ENCODE measurements around the gene LYZL1. TPM values are rescaled to one million over a fixed set of nuclear protein-coding genes. Genes with fewer than 3 reads are reported as not detected.

LYZL1 gene
- total RNA-seq, 1 experiment from 2014 or later, result not detected

DNA sequence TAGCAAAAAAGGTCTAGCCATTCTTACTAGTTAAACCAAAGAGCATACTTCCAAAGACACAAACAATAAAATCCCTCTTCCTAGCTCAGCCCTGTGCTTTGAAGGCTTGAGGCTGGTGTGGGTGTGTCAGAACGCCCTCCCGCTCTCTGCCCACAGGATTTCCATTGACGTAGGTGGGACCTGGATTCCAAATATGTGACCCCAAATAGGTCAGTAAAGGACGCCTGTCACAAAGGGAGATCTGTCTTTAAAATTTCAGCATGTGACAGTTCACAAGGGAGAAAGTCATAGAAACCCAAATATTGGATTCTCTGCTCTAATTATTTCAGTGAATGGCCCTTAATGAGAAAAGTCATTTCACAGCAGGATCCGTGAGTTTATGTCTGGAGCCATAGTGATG lies 39.9 kb upstream of the LYZL1 start:
- Histone ChIP-seq H3K36me3 (ENCODE audit: low read depth) (no peaks in the 10 kb centered on the region), H3K27ac (no peak overlapping the region), H3F3A (ENCODE audit: insufficient read depth, low read depth) (no peaks in the 10 kb centered on the region), H2AFZ (no peak overlapping the region), H3K9me3 (ENCODE audit: insufficient read depth, low read depth) (no peaks in the 10 kb centered on the region), H3K27me3 (ENCODE audit: insufficient read depth, low read depth) (no peaks in the 10 kb centered on the region), H3K9me2 (ENCODE audit: insufficient read depth) (no peaks in the 10 kb centered on the region), H3K79me2 (ENCODE audit: low read depth) (no peaks in the 10 kb centered on the region), H3K4me3 (no peak overlapping the region), H3K4me2 (no peak overlapping the region), H3K4me1 (replicated peaks; ENCODE audit: insufficient read depth) (peaks cover 8% of the 10 kb centered on the region; the same call in 1 of the 2 replicates), H4K20me1 (ENCODE audit: insufficient read depth) (no peaks in the 10 kb centered on the region)
- ChIA-PET CTCF (no interaction called here), POLR2A (ENCODE audit: unreplicated experiment) (no interaction called here)
- no peak for DNase-seq
- BruUV-seq (replicated peaks), result no TSS peak
- intact Hi-C loops (cut with micrococcal nuclease; ENCODE audit: unreplicated experiment), result no loop called here
- TF ChIP-seq EZH2 (IDR thresholded peaks at IDR 0.05; ENCODE audit: low read depth) (no peak), CTCF (conservative IDR thresholded peaks at IDR 0.05) (no peak)

- Histone ChIP-seq H4K20me1 (ENCODE audit: insufficient read depth) (no peaks in the 10 kb centered on the region), H3K4me2 (no peak overlapping the region), H3K36me3 (ENCODE audit: low read depth) (no peaks in the 10 kb centered on the region), H3K4me1 (replicated peaks; ENCODE audit: insufficient read depth) (peaks cover 19% of the 10 kb centered on the region), H3F3A (ENCODE audit: insufficient read depth, low read depth) (no peaks in the 10 kb centered on the region), H2AFZ (no peak overlapping the region), H3K4me3 (no peak overlapping the region), H3K9me2 (ENCODE audit: insufficient read depth) (no peaks in the 10 kb centered on the region), H3K9me3 (ENCODE audit: insufficient read depth, low read depth) (no peaks in the 10 kb centered on the region), H3K27ac (no peak overlapping the region), H3K27me3 (ENCODE audit: insufficient read depth, low read depth) (no peaks in the 10 kb centered on the region), H3K79me2 (ENCODE audit: low read depth) (no peaks in the 10 kb centered on the region)
- intact Hi-C loops (cut with micrococcal nuclease; ENCODE audit: unreplicated experiment), result no loop called here
- ChIA-PET CTCF (no interaction called here), POLR2A (ENCODE audit: unreplicated experiment) (no interaction called here)
- TF ChIP-seq EZH2 (IDR thresholded peaks at IDR 0.05; ENCODE audit: low read depth) (no peak), CTCF (conservative IDR thresholded peaks at IDR 0.05) (no peak)
- DNase-seq, result no peak
- no TSS peak for BruUV-seq (replicated peaks)
These were observed 38.8 kb upstream of the LYZL1 start for GRCh38 chr10:29250066-29250465.

DNA sequence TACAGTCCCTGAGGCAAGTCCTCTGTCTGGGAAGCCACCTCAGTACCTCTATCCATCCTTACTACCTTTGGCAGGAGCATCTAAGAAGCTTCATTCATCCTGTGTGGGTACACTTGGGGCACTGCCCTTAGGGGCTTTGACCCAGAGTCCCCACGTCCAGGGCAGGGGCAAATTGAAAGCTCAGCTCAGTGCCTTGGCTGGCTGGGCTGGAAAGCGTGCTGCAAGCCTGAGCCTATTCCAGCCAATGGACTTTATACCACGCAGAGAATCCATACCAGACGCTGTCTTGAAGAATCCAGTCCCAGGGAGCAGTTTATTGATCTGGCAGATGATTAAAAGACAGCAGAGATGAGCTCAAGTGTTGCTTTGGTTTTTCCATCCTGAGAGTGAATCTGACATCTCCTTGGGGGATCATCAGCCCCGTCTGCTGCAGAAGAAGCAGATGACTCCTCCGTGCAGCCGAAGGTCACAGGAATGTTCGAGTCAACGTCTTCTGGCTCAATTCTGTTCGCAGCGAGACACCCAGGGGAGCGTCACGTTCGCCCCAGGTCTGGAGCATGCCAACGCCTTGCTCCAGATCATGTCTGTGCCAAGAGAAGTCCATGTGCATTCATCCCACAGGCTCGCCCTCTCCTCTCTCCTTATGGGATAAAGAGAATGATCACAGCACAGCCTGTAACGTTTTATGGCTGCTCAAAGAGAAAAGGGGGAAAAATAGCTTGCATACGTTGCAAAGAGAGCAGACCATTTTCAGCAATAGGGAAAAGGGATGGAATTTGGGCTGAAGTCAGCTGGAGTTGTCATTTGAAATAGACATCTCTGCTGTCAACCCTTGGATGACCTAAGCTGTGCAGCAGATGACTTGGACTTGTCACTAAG lies 35.8 kb upstream of the LYZL1 start:
- Histone ChIP-seq H3K4me1 (replicated peaks; ENCODE audit: insufficient read depth) (peaks cover 47% of the 10 kb centered on the region), H3K27me3 (ENCODE audit: insufficient read depth, low read depth) (no peaks in the 10 kb centered on the region), H3K79me2 (ENCODE audit: low read depth) (no peaks in the 10 kb centered on the region), H3K4me3 (no peak overlapping the region), H2AFZ (no peak overlapping the region), H3K27ac (no peak overlapping the region), H3F3A (ENCODE audit: insufficient read depth, low read depth) (peaks cover 16% of the 10 kb centered on the region; the same call in 1 of the 2 replicates), H3K4me2 (no peak overlapping the region), H4K20me1 (ENCODE audit: insufficient read depth) (no peaks in the 10 kb centered on the region), H3K36me3 (ENCODE audit: low read depth) (no peaks in the 10 kb centered on the region), H3K9me2 (ENCODE audit: insufficient read depth) (no peaks in the 10 kb centered on the region), H3K9me3 (ENCODE audit: insufficient read depth, low read depth) (no peaks in the 10 kb centered on the region)
- POLR2A ChIA-PET (ENCODE audit: unreplicated experiment), result interaction anchor here (0.6 kb wide), 1 partner anchor 90 kb away, joined by 4 read pairs; no protein-coding TSS in a partner anchor
- CTCF ChIA-PET, result interaction anchor here (1.5 kb wide), 1 partner anchor 52 kb away, joined by 6 read pairs; no protein-coding TSS in a partner anchor
- intact Hi-C loops (cut with micrococcal nuclease; ENCODE audit: unreplicated experiment), result no loop called here
- no TSS peak for BruUV-seq (replicated peaks)
- TF ChIP-seq CTCF (conservative IDR thresholded peaks at IDR 0.05), result no peak
- TF ChIP-seq EZH2 (IDR thresholded peaks at IDR 0.05; ENCODE audit: low read depth), result no peak
- DNase-seq, result no peak
